Uterus (tissue), 2 donors: ENCODE measurements around the gene TTPAL.

Source experiments
- CTCF ChIP-seq, 4 experiments: fragments of 200-600 bp in 2 of 4; fragments of 450-650 bp in 2 of 4; sonication (generic) in 2 of 4; IDR thresholded peaks; one replicate each; pipeline ENCODE4 v1.5.1; 2016 to 2019; ENCODE audit warnings: antibody characterized with exemption in 4 of 4, mild to moderate bottlenecking in 2 of 4, moderate library complexity in 1 of 4
- POLR2A ChIP-seq, 2 donors: fragments of 450-650 bp; IDR thresholded peaks; one replicate each; pipeline ENCODE4 v1.6.1; 2016; ENCODE audit warnings: antibody characterized with exemption in 2 of 2, mild to moderate bottlenecking in 1 of 2, moderate library complexity in 1 of 2

GRCh38 chr20:44517454-44517853, 41.8 kb downstream of the TTPAL start:
- no peak for TF ChIP-seq CTCF (IDR thresholded peaks at IDR 0.05)
- TF ChIP-seq POLR2A (IDR thresholded peaks at IDR 0.05) = no peak
